ENCODE measurements around the gene ABCA13. TPM values are rescaled to one million over a fixed set of nuclear protein-coding genes. Genes with fewer than 3 reads are reported as not detected.

Gene ABCA13
- total and polyA plus RNA-seq, 8 donors: under 0.01 to 1.5 (median 0.32) TPM

GRCh38 chr7:48402721-48403120, 231.5 kb downstream of the ABCA13 start:
- intact Hi-C loops (cut with DNase I): no loop called here
- H3K27ac ChIP-seq: no peak overlapping the region
- no peak for ATAC-seq
- FAIRE-seq: no peak
- WGBS, 2 donors: 31 to 33% methylated on average over 1 of the region's 1 CpG
- no peak for TF ChIP-seq CTCF (IDR thresholded peaks at IDR 0.05)
- no peaks in the 10 kb centered on the region for H3K9me3 ChIP-seq
- no peak for DNase-seq
- no peaks in the 10 kb centered on the region for H3K27me3 ChIP-seq
- no peaks in the 10 kb centered on the region for H3K4me1 ChIP-seq
- H3K36me3 ChIP-seq: no peaks in the 10 kb centered on the region
- H3K4me3 ChIP-seq: no peak overlapping the region

GRCh38 chr7:48408731-48409130, 237.5 kb downstream of the ABCA13 start:
- no peak for FAIRE-seq
- intact Hi-C loops (cut with DNase I): no loop called here
- no peaks in the 10 kb centered on the region for H3K4me1 ChIP-seq

GRCh38 chr7:48411619-48412018, 240.4 kb downstream of the ABCA13 start:
- H3K4me1 ChIP-seq: no peaks in the 10 kb centered on the region
- no peak for TF ChIP-seq CTCF (IDR thresholded peaks at IDR 0.05)
- DNase-seq (no peak), ATAC-seq (no peak), FAIRE-seq (no peak)
- H3K9me3 ChIP-seq: no peaks in the 10 kb centered on the region
- no peaks in the 10 kb centered on the region for H3K36me3 ChIP-seq
- no peaks in the 10 kb centered on the region for H3K27me3 ChIP-seq
- no peak overlapping the region for H3K4me3 ChIP-seq
- 59 to 61% methylated on average over 5 of the region's 5 CpGs for WGBS, 2 donors
- H3K27ac ChIP-seq: no peak overlapping the region
- intact Hi-C loops (cut with DNase I): no loop called here

More at GRCh38 chr7:48408731-48409130, 237.5 kb downstream of the ABCA13 start:
- no peaks in the 10 kb centered on the region for H3K9me3 ChIP-seq
- no peaks in the 10 kb centered on the region for H3K27me3 ChIP-seq
- TF ChIP-seq CTCF (IDR thresholded peaks at IDR 0.05): no peak
- DNase-seq (no peak), ATAC-seq (no peak)
- no peak overlapping the region for H3K27ac ChIP-seq
- WGBS, 2 donors: 52 to 64% methylated on average over 4 of the region's 4 CpGs
- no peak overlapping the region for H3K4me3 ChIP-seq
- H3K36me3 ChIP-seq: no peaks in the 10 kb centered on the region

GRCh38 chr7:48414011-48414732, 242.9 kb downstream of the ABCA13 start:
- intact Hi-C loops (cut with DNase I): no loop called here
- H3K27ac ChIP-seq: no peak overlapping the region
- no peak for DNase-seq
- FAIRE-seq: no peak
- H3K36me3 ChIP-seq: no peaks in the 10 kb centered on the region
- no peaks in the 10 kb centered on the region for H3K9me3 ChIP-seq
- WGBS, 2 donors: 63 to 72% methylated on average over 10 of the region's 10 CpGs
- ATAC-seq: no peak
- TF ChIP-seq CTCF (IDR thresholded peaks at IDR 0.05): no peak
- no peaks in the 10 kb centered on the region for H3K27me3 ChIP-seq
- H3K4me1 ChIP-seq: no peaks in the 10 kb centered on the region
- no peak overlapping the region for H3K4me3 ChIP-seq

- TF ChIP-seq CTCF (IDR thresholded peaks at IDR 0.05): no peak
- Histone ChIP-seq H3K36me3 (no peaks in the 10 kb centered on the region), H3K27me3 (no peaks in the 10 kb centered on the region), H3K4me1 (no peaks in the 10 kb centered on the region), H3K27ac (no peak overlapping the region), H3K9me3 (no peaks in the 10 kb centered on the region), H3K4me3 (no peak overlapping the region)
- no peak for DNase-seq
- FAIRE-seq: no peak
- 67 to 70% methylated on average over 9 of the region's 9 CpGs for WGBS, 2 donors
- ATAC-seq: no peak
- intact Hi-C loops (cut with DNase I): no loop called here
Observed at GRCh38 chr7:48416327-48416908, 245.2 kb downstream of the ABCA13 start.

Measured in pancreas (tissue), 10 donors.